MM.1S (cell line): ENCODE measurements around the gene MYZAP.

Experiments used
- DNase-seq: peaks from one replicate; pipeline ENCODE4 v3.0.0-alpha.2; 2015
- H2AFZ ChIP-seq: fragments of 300-600 bp; sonication (generic); 2 replicates; pipeline ENCODE4 v1.6.0; 2016; ENCODE audit warnings: antibody characterized with exemption, low read length
- H3F3A ChIP-seq: fragments of 300-600 bp; sonication (generic); 2 replicates; pipeline ENCODE4 v1.6.1; 2016; ENCODE audit warnings: mild to moderate bottlenecking, antibody characterized with exemption, low read length, moderate library complexity, mixed read lengths; ENCODE audit not compliant: insufficient read depth
- H3K27ac ChIP-seq: fragments of 300-600 bp; sonication (generic); 2 replicates; pipeline ENCODE4 v1.5.1; 2016; ENCODE audit warnings: mild to moderate bottlenecking, low read length
- H3K27me3 ChIP-seq: fragments of 300-600 bp; sonication (generic); replicated peaks from 2 replicates; pipeline ENCODE4 v1.6.0; 2016; ENCODE audit warnings: low read length; ENCODE audit not compliant: insufficient read depth
- H3K36me3 ChIP-seq: fragments of 300-600 bp; sonication (generic); replicated peaks from 2 replicates; pipeline ENCODE4 v1.6.1; 2016; ENCODE audit warnings: mild to moderate bottlenecking, low read length, mixed read lengths; ENCODE audit not compliant: insufficient read depth
- H3K4me1 ChIP-seq: fragments of 300-600 bp; sonication (generic); 2 replicates; pipeline ENCODE4 v1.6.1; 2016; ENCODE audit warnings: low read length, mixed read lengths
- H3K4me2 ChIP-seq: fragments of 300-600 bp; sonication (generic); 2 replicates; pipeline ENCODE4 v1.6.0; 2016; ENCODE audit warnings: low read depth, low read length
- H3K4me3 ChIP-seq: fragments of 300-600 bp; sonication (generic); 2 replicates; pipeline ENCODE4 v1.5.1; 2016; ENCODE audit warnings: low read length, mixed read lengths
- H3K79me2 ChIP-seq: fragments of 300-600 bp; sonication (generic); 2 replicates; pipeline ENCODE4 v1.6.1; 2016; ENCODE audit warnings: mixed run types, low read length, mixed read lengths
- H3K9ac ChIP-seq: fragments of 300-600 bp; sonication (generic); 2 replicates; pipeline ENCODE4 v1.6.1; 2016; ENCODE audit warnings: low read length, mixed read lengths
- H3K9me2 ChIP-seq: fragments of 300-600 bp; sonication (generic); replicated peaks from 2 replicates; pipeline ENCODE4 v1.6.1; 2016; ENCODE audit warnings: mild to moderate bottlenecking, low read length, mixed read lengths; ENCODE audit not compliant: insufficient read depth
- H3K9me3 ChIP-seq: fragments of 300-600 bp; sonication (generic); replicated peaks from 2 replicates; pipeline ENCODE4 v1.6.1; 2016; ENCODE audit warnings: mild to moderate bottlenecking, low read length, mixed read lengths; ENCODE audit not compliant: insufficient read depth
- H4K20me1 ChIP-seq: fragments of 300-600 bp; sonication (generic); 2 replicates; pipeline ENCODE4 v1.6.1; 2016; ENCODE audit warnings: mild to moderate bottlenecking, low read length, moderate library complexity, mixed read lengths; ENCODE audit not compliant: insufficient read depth
- EZH2 ChIP-seq: fragments of 300-600 bp; sonication (generic); optimal IDR thresholded peaks from 2 replicates; pipeline ENCODE3; 2017; ENCODE audit warnings: low read depth, mild to moderate bottlenecking, antibody characterized with exemption, low read length, mixed read lengths
- EZH2phosphoT487 ChIP-seq: fragments of 300-600 bp; sonication (generic); IDR thresholded peaks from 2 replicates; pipeline ENCODE4 v1.6.1; 2018; ENCODE audit warnings: antibody characterized with exemption, low read length
- TF ChIP-seq, protein P1 (sequence below): fragments of 300-600 bp; sonication (generic); IDR thresholded peaks from 2 replicates; pipeline ENCODE4 v1.5.1; 2016; ENCODE audit warnings: antibody characterized with exemption, low read length, mixed read lengths

The MYZAP gene

DNA sequence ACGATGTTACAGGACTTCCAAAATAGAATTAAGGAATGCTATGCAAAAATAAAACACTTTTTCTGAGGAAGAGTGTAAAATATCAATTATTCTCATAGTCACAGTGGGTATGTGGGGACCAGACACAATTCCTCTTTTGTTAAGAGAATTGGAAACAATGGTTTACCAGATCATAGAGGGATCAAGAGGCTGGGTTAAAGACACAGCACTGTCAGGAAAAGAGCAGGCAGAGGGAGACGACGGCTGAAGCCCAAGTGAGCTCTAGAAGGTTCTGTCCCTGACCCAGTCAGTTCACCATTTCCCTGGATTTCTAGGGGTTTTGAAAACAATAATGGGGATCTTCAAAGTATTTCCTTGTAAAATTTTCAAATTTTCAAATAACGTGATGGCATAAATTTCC is 60.8 kb downstream of the MYZAP start:
- no peaks in the 10 kb centered on the region for H4K20me1 ChIP-seq
- no peak overlapping the region for H3K4me2 ChIP-seq
- H3K9me2 ChIP-seq = no peaks in the 10 kb centered on the region
- no peak for DNase-seq
- H3K4me3 ChIP-seq = no peak overlapping the region
- no peaks in the 10 kb centered on the region for H3K27me3 ChIP-seq
- H3K4me1 ChIP-seq = no peaks in the 10 kb centered on the region
- no peak for TF ChIP-seq EZH2phosphoT487
- TF ChIP-seq, protein P1, sequence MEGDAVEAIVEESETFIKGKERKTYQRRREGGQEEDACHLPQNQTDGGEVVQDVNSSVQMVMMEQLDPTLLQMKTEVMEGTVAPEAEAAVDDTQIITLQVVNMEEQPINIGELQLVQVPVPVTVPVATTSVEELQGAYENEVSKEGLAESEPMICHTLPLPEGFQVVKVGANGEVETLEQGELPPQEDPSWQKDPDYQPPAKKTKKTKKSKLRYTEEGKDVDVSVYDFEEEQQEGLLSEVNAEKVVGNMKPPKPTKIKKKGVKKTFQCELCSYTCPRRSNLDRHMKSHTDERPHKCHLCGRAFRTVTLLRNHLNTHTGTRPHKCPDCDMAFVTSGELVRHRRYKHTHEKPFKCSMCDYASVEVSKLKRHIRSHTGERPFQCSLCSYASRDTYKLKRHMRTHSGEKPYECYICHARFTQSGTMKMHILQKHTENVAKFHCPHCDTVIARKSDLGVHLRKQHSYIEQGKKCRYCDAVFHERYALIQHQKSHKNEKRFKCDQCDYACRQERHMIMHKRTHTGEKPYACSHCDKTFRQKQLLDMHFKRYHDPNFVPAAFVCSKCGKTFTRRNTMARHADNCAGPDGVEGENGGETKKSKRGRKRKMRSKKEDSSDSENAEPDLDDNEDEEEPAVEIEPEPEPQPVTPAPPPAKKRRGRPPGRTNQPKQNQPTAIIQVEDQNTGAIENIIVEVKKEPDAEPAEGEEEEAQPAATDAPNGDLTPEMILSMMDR = no peak
- TF ChIP-seq EZH2 = no peak
- H3K9me3 ChIP-seq = no peaks in the 10 kb centered on the region
- no peak overlapping the region for H3K27ac ChIP-seq
- no peak overlapping the region for H2AFZ ChIP-seq
- no peak overlapping the region for H3K9ac ChIP-seq
- no peaks in the 10 kb centered on the region for H3K36me3 ChIP-seq
- H3K79me2 ChIP-seq = no peaks in the 10 kb centered on the region
- no peaks in the 10 kb centered on the region for H3F3A ChIP-seq

DNA sequence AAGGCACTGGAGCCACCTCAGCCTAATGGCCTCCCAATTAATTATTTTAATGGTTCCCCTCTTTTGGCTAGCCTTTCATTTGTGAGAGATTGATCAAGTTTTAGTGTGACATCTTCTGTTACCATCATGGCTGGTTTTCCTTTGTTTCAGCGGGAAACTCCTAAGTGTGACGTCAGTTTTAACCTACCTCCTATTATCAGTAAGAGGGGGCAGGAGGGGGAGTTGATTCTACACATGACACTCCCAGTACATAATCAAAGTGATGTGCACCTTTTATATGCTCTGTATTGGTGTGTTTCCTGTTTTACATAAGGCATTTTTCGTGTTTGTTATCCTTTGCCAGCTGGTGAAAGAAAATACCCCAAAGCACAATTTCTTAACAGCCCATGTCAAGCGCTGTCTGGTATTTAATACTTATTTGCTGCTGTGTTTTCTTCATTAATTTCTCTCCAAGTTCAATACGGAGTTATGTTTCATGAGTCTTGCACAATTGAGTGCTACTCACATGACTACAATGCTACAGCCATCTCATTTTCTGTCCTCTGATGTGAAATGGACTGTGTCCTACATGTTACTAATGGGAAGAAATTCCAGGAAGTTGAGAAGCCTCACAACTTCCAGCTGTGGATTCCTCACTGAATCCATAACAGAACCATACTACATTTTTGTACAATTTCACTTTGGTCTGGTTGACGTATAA is 62.6 kb downstream of the MYZAP start:
- Histone ChIP-seq H3K4me3 (no peak overlapping the region), H3K27me3 (no peaks in the 10 kb centered on the region), H3K9me2 (no peaks in the 10 kb centered on the region), H2AFZ (no peak overlapping the region), H3K36me3 (no peaks in the 10 kb centered on the region), H4K20me1 (no peaks in the 10 kb centered on the region), H3K27ac (no peak overlapping the region), H3K9me3 (no peaks in the 10 kb centered on the region), H3K79me2 (no peaks in the 10 kb centered on the region), H3F3A (no peaks in the 10 kb centered on the region), H3K4me2 (no peak overlapping the region), H3K9ac (no peak overlapping the region), H3K4me1 (no peaks in the 10 kb centered on the region)
- DNase-seq = no peak
- no peak for TF ChIP-seq EZH2phosphoT487
- TF ChIP-seq, protein P1 = no peak
- no peak for TF ChIP-seq EZH2

DNA sequence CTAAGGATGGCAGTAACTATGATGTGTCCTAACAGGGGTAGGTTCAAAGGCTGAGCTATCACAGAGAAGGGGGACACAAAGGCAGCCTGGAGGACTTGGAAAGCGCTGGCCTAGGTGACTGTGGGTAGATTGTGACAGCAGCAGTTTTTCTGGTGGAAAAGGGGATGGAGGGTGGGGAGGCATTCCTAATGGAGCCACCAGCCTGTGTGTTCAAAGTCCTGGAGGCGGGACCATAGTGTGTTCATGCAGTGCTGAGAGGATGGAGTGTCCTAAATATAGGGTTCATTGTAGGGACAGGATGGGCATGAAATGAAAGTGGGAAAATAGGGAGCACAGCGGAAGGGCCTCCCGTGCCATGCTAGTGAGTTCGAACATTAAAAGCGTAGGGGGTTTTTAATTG is 63.3 kb downstream of the MYZAP start:
- no peaks in the 10 kb centered on the region for H4K20me1 ChIP-seq
- no peaks in the 10 kb centered on the region for H3K4me1 ChIP-seq
- H3K4me3 ChIP-seq = no peak overlapping the region
- no peak for TF ChIP-seq EZH2phosphoT487
- no peak for TF ChIP-seq EZH2
- TF ChIP-seq, protein P1 = no peak
- H3F3A ChIP-seq = no peaks in the 10 kb centered on the region
- no peaks in the 10 kb centered on the region for H3K27me3 ChIP-seq
- no peak overlapping the region for H3K27ac ChIP-seq
- no peak overlapping the region for H2AFZ ChIP-seq
- no peaks in the 10 kb centered on the region for H3K9me3 ChIP-seq
- H3K4me2 ChIP-seq = no peak overlapping the region
- H3K36me3 ChIP-seq = no peaks in the 10 kb centered on the region
- DNase-seq = no peak
- no peak overlapping the region for H3K9ac ChIP-seq
- H3K79me2 ChIP-seq = no peaks in the 10 kb centered on the region
- no peaks in the 10 kb centered on the region for H3K9me2 ChIP-seq
